Hepatocyte (in vitro differentiated cells): Measurements from ENCODE around the gene MRPS10. TPM values are rescaled to one million over a fixed set of nuclear protein-coding genes. Genes with fewer than 3 reads are reported as not detected.

ENCODE experiments used
- DNase-seq: peaks from one replicate; pipeline ENCODE4 v3.0.0-alpha.2; 2016; ENCODE audit warnings: low spot score
- H2AFZ ChIP-seq: fragments of 200-600 bp; sonication (generic); 2 replicates; pipeline ENCODE4 v1.6.0; 2016; ENCODE audit warnings: antibody characterized with exemption, mild to moderate bottlenecking
- H3K27ac ChIP-seq: fragments of 200-600 bp; sonication (generic); 2 replicates; pipeline ENCODE4 v1.5.1; 2016; ENCODE audit warnings: mild to moderate bottlenecking
- H3K27me3 ChIP-seq: fragments of 200-600 bp; sonication (generic); 2 replicates; pipeline ENCODE4 v1.6.1; 2016
- H3K36me3 ChIP-seq: fragments of 200-600 bp; sonication (generic); replicated peaks from 2 replicates; pipeline ENCODE4 v1.5.1; 2016; ENCODE audit warnings: low read depth; ENCODE audit not compliant: insufficient read depth
- H3K4me1 ChIP-seq: fragments of 200-600 bp; sonication (generic); 2 replicates; pipeline ENCODE4 v1.5.1; 2016; ENCODE audit warnings: mild to moderate bottlenecking, moderate library complexity; ENCODE audit not compliant: insufficient read depth
- H3K4me2 ChIP-seq: fragments of 200-600 bp; sonication (generic); 2 replicates; pipeline ENCODE4 v1.6.0; 2016
- H3K4me3 ChIP-seq: fragments of 200-600 bp; sonication (generic); 2 replicates; pipeline ENCODE4 v1.5.1; 2016; ENCODE audit warnings: mild to moderate bottlenecking
- H3K79me2 ChIP-seq: fragments of 200-600 bp; sonication (generic); 2 replicates; pipeline ENCODE4 v1.6.0; 2017; ENCODE audit warnings: mild to moderate bottlenecking
- H3K9me2 ChIP-seq: fragments of 200-600 bp; sonication (generic); replicated peaks from 2 replicates; pipeline ENCODE4 v1.6.0; 2017; ENCODE audit warnings: mild to moderate bottlenecking; ENCODE audit not compliant: insufficient read depth
- H3K9me3 ChIP-seq: fragments of 200-600 bp; sonication (generic); 2 replicates; pipeline ENCODE4 v1.5.1; 2016; ENCODE audit warnings: low read depth, mild to moderate bottlenecking
- H4K20me1 ChIP-seq: fragments of 200-600 bp; sonication (generic); 2 replicates; pipeline ENCODE4 v1.6.0; 2016; ENCODE audit warnings: mild to moderate bottlenecking; ENCODE audit not compliant: insufficient read depth, poor library complexity, severe bottlenecking
- CTCF ChIP-seq: fragments of 200-600 bp; sonication (generic); IDR thresholded peaks from 2 replicates; pipeline ENCODE4 v1.5.1; 2016; ENCODE audit warnings: antibody characterized with exemption, mild to moderate bottlenecking; ENCODE audit not compliant: poor library complexity
- EZH2 ChIP-seq: fragments of 200-600 bp; sonication (generic); IDR thresholded peaks from 2 replicates; pipeline ENCODE4 v1.6.1; 2016; ENCODE audit warnings: antibody characterized with exemption, mild to moderate bottlenecking, borderline replicate concordance
- EZH2phosphoT487 ChIP-seq: fragments of 200-600 bp; sonication (generic); IDR thresholded peaks from one replicate; pipeline ENCODE4 v1.6.1; 2018; ENCODE audit warnings: antibody characterized with exemption, mild to moderate bottlenecking, low read depth, moderate library complexity; ENCODE audit not compliant: unreplicated experiment, severe bottlenecking
- WGBS: methylation state at CpG from one replicate; pipeline ENCODE4 v1.1.6; 2016; ENCODE audit warnings: low lambda C conversion rate; ENCODE audit errors: missing lambda C conversion rate; 5-methylcytosine and 5-hydroxymethylcytosine counted together
- polyA plus RNA-seq: library from polyadenylated mRNA; unstranded; fragments of >200 nt; fragmentation: Nextera tagmentation; extraction: Ambion mirVana; gene quantifications from 2 replicates; pipeline ENCODE4 v1.2.1, GENCODE V29; 2016
- total RNA-seq: library from RNA; depleted of rRNA; stranded (reverse); fragments of >200 nt; gene quantifications from 2 replicates; pipeline ENCODE4 v1.2.3, GENCODE V29; 2014

MRPS10 gene
- total and polyA plus RNA-seq, 2 experiments from 2014 or later = 26.8 to 42.8 TPM

GRCh38 chr6:42236682-42237473 lies 19.2 kb upstream of the MRPS10 start:
- no peak overlapping the region for H3K4me3 ChIP-seq
- H4K20me1 ChIP-seq = no peaks in the 10 kb centered on the region
- no peak overlapping the region for H2AFZ ChIP-seq
- H3K4me2 ChIP-seq = no peak overlapping the region
- no peak for DNase-seq
- peaks cover 6% of the 10 kb centered on the region for H3K4me1 ChIP-seq
- no peak for TF ChIP-seq EZH2
- no peak for TF ChIP-seq EZH2phosphoT487
- TF ChIP-seq CTCF = no peak
- H3K9me2 ChIP-seq = no peaks in the 10 kb centered on the region
- H3K9me3 ChIP-seq = no peaks in the 10 kb centered on the region
- H3K27ac ChIP-seq = no peak overlapping the region
- H3K27me3 ChIP-seq = no peaks in the 10 kb centered on the region
- H3K79me2 ChIP-seq = no peaks in the 10 kb centered on the region
- no peaks in the 10 kb centered on the region for H3K36me3 ChIP-seq
- WGBS = 89% methylated on average over 5 of the region's 5 CpGs

- Histone ChIP-seq H3K27me3 (no peaks in the 10 kb centered on the region), H3K4me3 (no peak overlapping the region), H3K27ac (peak overlapping the region; percentile 7), H3K36me3 (no peaks in the 10 kb centered on the region), H3K9me3 (no peaks in the 10 kb centered on the region), H3K9me2 (no peaks in the 10 kb centered on the region), H3K4me2 (no peak overlapping the region), H4K20me1 (no peaks in the 10 kb centered on the region), H3K4me1 (peaks cover 6% of the 10 kb centered on the region), H2AFZ (no peak overlapping the region), H3K79me2 (no peaks in the 10 kb centered on the region)
- TF ChIP-seq EZH2phosphoT487 = no peak
- no peak for TF ChIP-seq CTCF
- TF ChIP-seq EZH2 = no peak
- WGBS = 94% methylated on average over 9 of the region's 9 CpGs
- no peak for DNase-seq
Measured at GRCh38 chr6:42236030-42236429, 18.4 kb upstream of the MRPS10 start.

GRCh38 chr6:42232035-42232434 lies 14.4 kb upstream of the MRPS10 start:
- Histone ChIP-seq H3K9me2 (no peaks in the 10 kb centered on the region), H3K36me3 (no peaks in the 10 kb centered on the region), H3K27ac (no peak overlapping the region), H2AFZ (no peak overlapping the region), H3K27me3 (no peaks in the 10 kb centered on the region), H3K79me2 (no peaks in the 10 kb centered on the region), H3K4me3 (no peak overlapping the region), H3K9me3 (no peaks in the 10 kb centered on the region), H3K4me1 (peaks cover 10% of the 10 kb centered on the region), H4K20me1 (no peaks in the 10 kb centered on the region), H3K4me2 (no peak overlapping the region)
- 92% methylated on average over 3 of the region's 3 CpGs for WGBS
- DNase-seq = no peak
- TF ChIP-seq EZH2phosphoT487 = no peak
- TF ChIP-seq CTCF = no peak
- TF ChIP-seq EZH2 = no peak
